ENCODE measurements around the gene OAF. TPM values are rescaled to one million over a fixed set of nuclear protein-coding genes. Genes with fewer than 3 reads are reported as not detected.

Gene OAF
- total and polyA plus RNA-seq, 2 of the 8 experiments (the other 6 are each of a cell fraction or from before 2014, with no cell fraction given): 1.3 to 1.5 TPM

DNA sequence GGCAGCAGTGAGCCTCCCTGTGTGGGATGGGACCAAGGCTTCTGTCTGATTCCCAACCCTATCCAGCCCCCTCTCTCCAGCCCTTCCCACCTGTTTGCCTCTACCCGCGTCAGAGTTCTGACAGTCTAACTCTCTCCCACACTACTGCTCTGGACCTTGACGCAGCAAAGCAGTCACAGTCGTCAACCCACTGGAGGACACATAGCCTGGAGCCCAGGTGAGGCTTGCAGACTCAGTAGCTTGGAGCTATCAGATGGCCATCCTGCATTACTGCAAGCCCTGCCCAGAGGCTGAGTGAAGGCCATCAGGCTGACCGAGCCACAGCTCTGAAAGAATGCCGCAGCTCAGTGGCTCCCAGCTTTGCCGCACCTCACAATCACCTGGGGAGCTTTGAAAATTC lies 3.7 kb downstream of the OAF start:
- Histone ChIP-seq H3K4me1 (replicated peaks in 1 of 4; ENCODE audit: control insufficient read depth in 3 of 4, insufficient read depth in 4 of 4, low read length in 3 of 4) (peaks cover 4 to 20% (median 15%) of the 10 kb centered on the region in 4 experiments), H3K18ac (ENCODE audit: extremely low read depth, low read length) (no peak overlapping the region), H3K9me3 (ENCODE audit: insufficient read depth in 2 of 2, low read depth in 1 of 2, low read length in 1 of 2) (no peaks in the 10 kb centered on the region), H4K8ac (ENCODE audit: extremely low read depth, insufficient read depth, low read length) (no peak overlapping the region; the same call in 1 of the 2 replicates), H3K27me3 (replicated peaks in 1 of 4; ENCODE audit: control insufficient read depth in 3 of 4, extremely low read depth in 1 of 4, insufficient read depth in 3 of 4, low read length in 3 of 4) (peaks cover 56 to 84% (median 74%) of the 10 kb centered on the region in 4 experiments), H3K4ac (replicated peaks; ENCODE audit: insufficient read length, low read depth, low read length) (no peak overlapping the region), H3K4me2 (ENCODE audit: insufficient read depth in 1 of 2, low read depth in 2 of 2, low read length in 2 of 2) (no peak overlapping the region), H3K27ac (ENCODE audit: low read depth, low read length) (no peak overlapping the region), H2BK15ac (ENCODE audit: low read length) (no peak overlapping the region), H2AK5ac (ENCODE audit: low read depth, low read length) (no peak overlapping the region), H4K20me1 (replicated peaks in 1 of 2; ENCODE audit: control insufficient read depth in 1 of 2, insufficient read depth in 2 of 2, low read length in 2 of 2) (peaks cover 5 to 11% of the 10 kb centered on the region in 2 experiments), H2AFZ (ENCODE audit: low read length) (no peak overlapping the region), H2BK5ac (ENCODE audit: low read depth, low read length) (no peak overlapping the region), H3K79me2 (ENCODE audit: control insufficient read depth in 1 of 2, insufficient read depth in 2 of 2, low read length in 2 of 2) (no peaks in the 10 kb centered on the region), H3K23ac (ENCODE audit: insufficient read length) (no peak overlapping the region), H3K9ac (replicated peaks in 1 of 4; ENCODE audit: extremely low read depth in 1 of 4, low read depth in 3 of 4, low read length in 3 of 4) (no peak overlapping the region), H4K91ac (replicated peaks; ENCODE audit: insufficient read length, low read length) (no peak overlapping the region), H3K4me3 (ENCODE audit: extremely low read depth in 1 of 4, insufficient read depth in 2 of 4, low read depth in 3 of 4, low read length in 4 of 4) (no peak overlapping the region), H3K23me2 (ENCODE audit: low read depth, low read length) (peaks cover 6% of the 10 kb centered on the region), H4K5ac (ENCODE audit: insufficient read length, low read depth, low read length) (no peak overlapping the region), H3K79me1 (ENCODE audit: low read depth, low read length) (no peaks in the 10 kb centered on the region), H2BK120ac (replicated peaks; ENCODE audit: low read depth, low read length) (no peak overlapping the region), H2BK12ac (ENCODE audit: low read depth, low read length) (no peak overlapping the region), H3K14ac (ENCODE audit: insufficient read length) (no peak overlapping the region), H3K56ac (replicated peaks; ENCODE audit: insufficient read length, low read depth, low read length) (no peak overlapping the region), H3K36me3 (ENCODE audit: control insufficient read depth in 2 of 4, insufficient read depth in 4 of 4, low read length in 3 of 4) (no peaks in the 10 kb centered on the region), H2BK20ac (ENCODE audit: low read length) (no peak overlapping the region)
- FAIRE-seq (no peak), DNase-seq (ENCODE audit: low read depth in 1 of 2, low spot score in 2 of 2) (no peak)
- 75% methylated on average over 7 of the region's 7 CpGs; no CpG with 5 or more reads in 1 of the 2 experiments for WGBS, 2 experiments (ENCODE audit: extremely low coverage in 1 of 2, insufficient coverage in 1 of 2, insufficient read length in 1 of 2, insufficient replicate concordance in 2 of 2, low coverage in 1 of 2, low lambda C conversion rate in 2 of 2, missing lambda C conversion rate in 1 of 2)
- CTCF ChIA-PET (ENCODE audit: partially characterized antibody): interaction anchor here (0.5 to 26.2 kb wide), 9 partner anchors 13 to 288 kb away, joined by 3 to 394 read pairs (median 7); no protein-coding TSS in a partner anchor
- POLR2A ChIA-PET (ENCODE audit: partially characterized antibody): no interaction called here
- TF ChIP-seq, protein P1, sequence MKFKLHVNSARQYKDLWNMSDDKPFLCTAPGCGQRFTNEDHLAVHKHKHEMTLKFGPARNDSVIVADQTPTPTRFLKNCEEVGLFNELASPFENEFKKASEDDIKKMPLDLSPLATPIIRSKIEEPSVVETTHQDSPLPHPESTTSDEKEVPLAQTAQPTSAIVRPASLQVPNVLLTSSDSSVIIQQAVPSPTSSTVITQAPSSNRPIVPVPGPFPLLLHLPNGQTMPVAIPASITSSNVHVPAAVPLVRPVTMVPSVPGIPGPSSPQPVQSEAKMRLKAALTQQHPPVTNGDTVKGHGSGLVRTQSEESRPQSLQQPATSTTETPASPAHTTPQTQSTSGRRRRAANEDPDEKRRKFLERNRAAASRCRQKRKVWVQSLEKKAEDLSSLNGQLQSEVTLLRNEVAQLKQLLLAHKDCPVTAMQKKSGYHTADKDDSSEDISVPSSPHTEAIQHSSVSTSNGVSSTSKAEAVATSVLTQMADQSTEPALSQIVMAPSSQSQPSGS (IDR thresholded peaks at IDR 0.05; ENCODE audit: low read length): no peak
- TF ChIP-seq RNF2 (IDR thresholded peaks at IDR 0.05; ENCODE audit: borderline replicate concordance, low read depth, low read length, missing control alignments, poor library complexity, severe bottlenecking) (no peak), PHF8 (conservative IDR thresholded peaks at IDR 0.05; ENCODE audit: low read depth, low read length) (no peak), TCF12 (IDR thresholded peaks at IDR 0.05; ENCODE audit: low read depth, low read length) (no peak), NANOG (IDR thresholded peaks at IDR 0.05; ENCODE audit: insufficient read depth, low read depth, low read length, poor library complexity, severe bottlenecking) (no peak), SRF (IDR thresholded peaks at IDR 0.05; ENCODE audit: low read depth, low read length) (no peak), JUN (IDR thresholded peaks at IDR 0.05; ENCODE audit: low read depth, low read length) (no peak), NRF1 (IDR thresholded peaks at IDR 0.05; ENCODE audit: low read depth, low read length) (no peak), KDM5A (IDR thresholded peaks at IDR 0.05; ENCODE audit: low read length) (no peak), EGR1 (IDR thresholded peaks at IDR 0.05; ENCODE audit: borderline replicate concordance, low read depth, low read length) (no peak), POLR2AphosphoS5 (IDR thresholded peaks at IDR 0.05; ENCODE audit: low read depth, low read length) (no peak), FOSL1 (IDR thresholded peaks at IDR 0.05; ENCODE audit: insufficient read depth, low read depth, low read length) (no peak), GTF2F1 (IDR thresholded peaks at IDR 0.05; ENCODE audit: borderline replicate concordance, low read depth, low read length) (no peak)

Measured in H1 (cell line).